NCI-H2029 treated with DMSO at 0.1 percent for 48 hours (cell line): ENCODE results near the gene SLC8B1.

Experiments
- DNase-seq: peaks from one replicate; lab custom pipeline; 2025; lab: John Stamatoyannopoulos, UW

The SLC8B1 gene

DNA sequence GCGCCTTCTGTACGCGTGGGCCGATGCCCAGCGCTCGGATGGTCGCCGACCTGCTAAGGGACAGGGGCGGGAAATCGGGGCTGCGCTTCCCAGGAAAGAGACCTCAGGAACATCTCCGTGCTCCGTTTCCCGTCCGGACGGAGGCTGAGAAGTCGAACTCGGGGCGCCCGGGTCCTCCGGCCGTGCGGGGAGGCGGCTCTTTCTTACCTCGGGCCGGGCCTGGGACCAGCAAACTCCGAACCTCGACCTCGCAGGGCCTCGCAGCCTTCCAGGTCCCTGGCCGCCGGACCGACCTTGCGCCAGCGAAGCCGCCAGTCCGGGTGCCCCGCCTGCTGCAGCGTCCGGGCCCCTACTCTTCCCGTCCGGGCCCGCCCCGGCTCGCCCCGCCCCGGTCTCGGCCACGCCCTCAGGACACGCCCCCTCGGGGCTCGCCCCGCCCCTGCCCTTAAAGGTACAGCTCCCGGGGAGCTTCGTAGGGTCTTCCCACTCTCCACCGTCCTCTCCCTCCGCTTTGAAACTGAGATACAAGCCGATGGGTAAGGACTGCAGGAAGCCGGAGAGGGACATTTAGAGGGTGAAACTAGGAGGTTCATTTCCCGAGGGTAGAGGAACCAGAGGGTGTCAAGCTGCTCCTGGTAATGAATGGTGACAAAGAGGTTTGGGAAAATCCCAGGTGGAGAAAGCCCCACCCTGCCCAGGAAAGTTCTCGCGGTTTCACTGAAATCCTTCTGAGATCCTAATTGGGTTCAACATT, at the start of gene SLC8B1:
SLC8B1 (minus strand) TSS at position 324 of the 754 bp plus-strand sequence. CDS start 2,231 bp downstream, outside the sequence.
- DNase-seq = peak; percentile 38

DNA sequence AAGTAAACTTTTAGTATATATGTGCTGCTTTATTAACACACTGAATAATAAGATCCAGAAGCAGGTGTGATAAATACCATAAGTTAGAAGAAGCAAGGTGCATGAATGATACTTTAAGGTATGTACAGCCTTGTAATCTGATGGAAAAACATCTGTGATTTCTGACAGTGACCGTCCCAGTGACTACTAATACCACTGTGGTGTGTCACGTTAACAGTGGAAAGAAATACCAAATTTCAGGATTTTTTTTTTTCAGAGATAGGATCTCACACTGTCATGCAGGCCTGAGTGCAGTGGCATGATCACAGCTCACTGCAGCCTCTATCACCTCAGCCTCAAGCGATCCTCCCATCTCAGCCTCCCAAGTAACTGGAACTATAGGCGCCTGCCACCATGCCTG, 47.3 kb upstream of the SLC8B1 start:
- DNase-seq = no peak

- no peak for DNase-seq
Observed at GRCh38 chr12:113381220-113381619, 46.3 kb upstream of the SLC8B1 start.

- no peak for DNase-seq
Observed at GRCh38 chr12:113378291-113378690, 43.4 kb upstream of the SLC8B1 start.

DNA sequence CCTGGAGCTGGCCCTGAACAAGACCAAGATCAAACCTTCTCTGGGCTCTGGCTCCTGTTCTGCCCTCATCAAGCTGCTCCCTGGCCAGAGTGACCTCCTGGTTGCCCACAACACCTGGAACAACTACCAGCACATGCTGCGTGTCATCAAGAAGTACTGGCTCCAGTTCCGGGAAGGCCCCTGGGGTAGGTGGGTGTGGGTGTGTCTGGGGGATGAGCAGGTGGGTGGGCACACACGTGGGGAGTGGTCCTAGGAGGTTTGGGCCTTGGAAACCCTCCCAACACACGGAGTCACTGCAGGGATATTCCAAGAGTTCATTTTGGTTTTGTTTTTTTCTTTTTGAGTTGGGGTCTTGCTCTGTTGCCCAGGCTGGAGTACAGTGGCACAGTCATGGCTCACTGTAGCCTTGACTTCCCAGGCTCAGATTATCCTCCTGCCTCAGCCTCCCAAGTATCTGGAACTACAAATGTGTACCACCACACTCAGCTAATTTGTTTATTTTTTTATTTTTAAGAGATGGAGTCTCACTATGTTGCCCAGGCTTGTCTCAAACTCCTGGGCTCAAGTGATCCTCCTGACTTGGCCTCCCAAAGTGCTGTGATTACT, 40.0 kb upstream of the SLC8B1 start:
- no peak for DNase-seq

GRCh38 chr12:113373969-113374368, 39.1 kb upstream of the SLC8B1 start:
- DNase-seq = no peak

DNA sequence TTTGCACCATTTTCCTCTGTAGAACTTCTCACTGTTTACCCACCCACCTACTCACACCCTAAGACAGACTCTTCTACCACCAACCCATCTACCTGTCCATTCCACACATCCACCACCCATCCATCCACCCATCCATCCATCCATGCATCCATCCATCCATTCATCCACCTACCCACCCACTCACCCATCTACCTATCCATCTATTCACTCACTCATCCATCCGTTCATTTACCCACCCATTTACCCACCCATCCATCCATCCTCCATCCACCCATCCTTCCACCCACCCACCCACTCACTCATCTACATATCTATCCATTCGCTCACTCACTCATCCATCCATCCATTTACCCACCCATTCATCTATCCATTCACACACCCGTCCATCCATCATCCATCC, 38.5 kb upstream of the SLC8B1 start:
- no peak for DNase-seq

DNA sequence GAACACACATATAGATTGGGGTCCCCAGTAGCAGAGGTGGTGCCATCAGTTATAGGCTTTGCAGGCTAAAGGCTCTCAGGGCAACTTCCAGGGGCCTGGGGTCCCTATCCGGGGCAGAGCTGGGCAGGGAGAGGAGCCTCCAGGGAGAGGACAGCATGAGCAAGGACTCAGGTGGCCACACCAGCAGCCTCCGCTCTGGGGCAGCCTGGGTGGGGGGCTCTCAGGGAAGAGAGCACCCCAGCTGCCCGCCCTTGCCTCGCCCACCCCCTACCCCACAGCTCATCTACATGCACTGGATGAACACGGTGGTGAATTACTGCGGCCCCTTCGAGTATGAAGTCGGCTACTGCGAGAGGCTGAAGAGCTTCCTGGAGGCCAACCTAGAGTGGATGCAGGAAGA, 37.5 kb upstream of the SLC8B1 start:
- DNase-seq = no peak

GRCh38 chr12:113371808-113372207, 36.9 kb upstream of the SLC8B1 start:
- DNase-seq = no peak

GRCh38 chr12:113370923-113371682, 36.2 kb upstream of the SLC8B1 start:
- DNase-seq = no peak

DNA sequence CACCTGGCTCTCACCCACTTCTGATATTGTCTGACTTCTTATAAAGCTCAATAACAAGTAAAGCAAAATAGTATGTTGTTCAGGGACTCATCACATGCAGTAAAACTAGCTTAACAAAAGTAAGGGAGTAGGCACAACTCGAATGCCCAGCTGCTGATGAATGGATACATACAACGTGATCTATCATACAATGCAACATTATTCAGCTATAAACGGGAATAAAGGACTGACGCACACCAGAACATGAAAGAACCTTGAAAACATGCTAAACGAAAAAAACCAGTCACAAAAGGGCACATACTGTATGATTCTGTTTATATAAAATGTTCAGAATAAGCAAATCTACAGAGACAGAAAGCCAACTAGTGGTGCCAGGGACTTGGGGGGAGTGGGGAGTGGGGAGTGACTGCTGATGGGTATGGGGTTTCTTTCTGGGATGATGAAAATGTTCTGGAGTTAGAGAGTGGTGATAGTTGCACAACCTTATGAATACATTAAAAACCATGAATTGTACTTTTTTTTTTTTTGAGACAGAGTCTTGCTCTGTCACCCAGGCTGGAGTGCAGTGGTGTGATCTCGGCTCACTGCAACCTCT, 34.6 kb upstream of the SLC8B1 start:
- no peak for DNase-seq

DNA sequence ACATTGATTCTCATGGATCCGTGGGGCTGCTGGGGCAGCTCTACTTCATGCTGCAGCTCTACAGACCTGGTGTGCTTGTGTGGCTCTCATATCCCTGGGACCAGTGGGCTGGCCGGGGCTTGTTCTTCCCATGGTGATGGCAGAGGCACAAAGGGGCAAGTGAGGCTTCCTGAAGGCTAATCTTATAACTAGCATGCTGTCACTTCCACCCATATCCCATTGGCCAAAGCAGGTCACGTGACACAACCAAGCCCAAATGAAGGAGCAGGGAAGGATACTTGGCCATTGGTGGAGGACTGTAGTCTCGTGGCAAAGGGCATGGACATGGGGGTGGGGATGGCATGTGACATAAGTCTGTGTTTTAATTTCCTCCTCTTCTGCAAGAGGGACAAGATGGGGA, 33.4 kb upstream of the SLC8B1 start:
- DNase-seq = no peak

- no peak for DNase-seq
Observed at GRCh38 chr12:113366827-113367226, 31.9 kb upstream of the SLC8B1 start.

DNA sequence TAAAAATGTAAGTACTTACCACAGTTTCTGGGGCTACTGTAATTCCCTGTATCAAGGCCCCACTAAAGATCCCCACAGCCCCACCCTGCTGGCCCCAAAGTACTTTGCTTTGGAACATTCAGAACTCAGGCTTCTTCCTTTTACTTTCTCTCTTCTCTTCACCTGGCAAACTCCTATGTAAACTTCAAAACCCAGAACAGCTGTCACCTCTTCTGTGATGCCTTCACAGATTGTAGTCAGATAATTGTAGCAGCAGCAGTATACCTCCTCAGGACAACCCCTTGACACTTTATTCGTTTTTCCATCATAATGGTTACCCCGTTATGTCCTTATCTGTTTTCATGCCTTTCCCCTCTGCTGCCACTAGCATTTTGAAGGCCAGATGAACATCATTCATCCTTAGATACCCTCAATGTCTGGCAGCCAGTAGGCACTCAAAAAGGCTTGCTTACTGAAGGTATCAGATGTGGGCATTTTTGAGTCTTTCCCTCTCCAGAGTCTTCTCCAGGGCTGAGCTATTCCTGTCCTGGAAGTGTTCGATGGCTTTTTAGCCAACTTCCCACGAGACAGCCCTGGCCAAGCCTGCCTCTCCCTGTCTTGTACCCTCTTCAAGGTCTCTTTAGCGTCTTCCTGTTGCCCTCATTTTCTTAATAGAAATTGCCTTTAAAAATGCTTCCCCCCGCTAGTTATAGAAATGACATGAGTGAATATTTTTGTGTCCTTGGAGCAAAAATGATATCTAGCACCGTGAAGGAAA, 30.9 kb upstream of the SLC8B1 start:
- no peak for DNase-seq

DNA sequence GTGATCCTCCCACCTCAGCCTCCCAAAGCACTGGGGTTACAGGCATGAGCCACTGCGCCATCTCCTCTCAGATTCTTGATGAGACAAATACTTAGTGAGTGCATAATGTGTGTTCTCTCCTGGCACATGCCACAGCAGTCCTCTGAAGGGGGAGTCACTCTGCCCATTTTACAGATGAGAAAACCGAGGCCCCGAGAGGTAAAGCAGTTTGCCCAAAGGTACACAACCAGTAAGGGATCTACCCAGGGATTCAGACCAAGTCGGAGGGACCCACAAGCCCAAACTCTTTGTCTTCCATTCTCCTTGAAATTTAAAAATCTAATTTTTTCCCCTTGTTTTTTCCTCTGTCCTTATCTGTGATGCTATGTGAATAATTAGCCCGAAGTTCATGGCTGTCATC, 29.8 kb upstream of the SLC8B1 start:
- no peak for DNase-seq

DNA sequence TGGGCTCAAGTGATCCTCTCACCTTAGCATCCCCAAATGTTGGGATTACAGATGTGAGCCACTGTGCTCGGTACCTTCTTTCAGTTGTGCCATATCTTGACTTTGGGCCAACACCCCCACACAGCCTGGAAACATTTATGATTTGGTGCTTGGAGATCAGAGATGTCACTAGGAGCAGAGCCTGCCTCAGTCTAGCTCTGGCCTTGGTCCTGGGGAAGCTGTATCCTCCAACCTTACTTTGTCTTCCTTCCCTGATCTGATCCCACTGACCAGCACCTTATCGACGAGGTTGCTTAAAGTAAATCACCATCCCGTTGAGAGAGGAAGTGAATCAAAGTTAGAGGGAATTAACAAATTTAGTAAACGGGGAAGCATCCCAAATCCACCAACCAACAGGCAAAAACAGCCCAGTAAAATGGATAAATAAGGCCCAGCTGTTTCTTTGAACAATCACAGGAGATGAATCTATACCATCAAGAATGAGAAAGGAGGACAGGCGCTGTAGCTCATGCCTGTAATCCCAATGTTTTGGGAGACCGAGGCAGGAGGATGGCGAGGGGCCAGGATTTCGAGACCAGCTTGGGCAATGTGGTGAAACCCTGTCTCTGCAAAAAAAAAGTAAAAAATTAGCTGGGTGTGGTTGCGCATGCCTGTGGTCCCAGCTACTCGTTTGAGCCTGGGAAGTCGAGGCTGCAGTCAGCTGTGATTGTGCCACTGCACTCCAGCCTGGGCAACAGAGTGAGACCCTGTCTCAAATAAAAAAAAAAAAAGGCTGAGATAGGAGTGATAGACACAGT, 26.9 kb upstream of the SLC8B1 start:
- no peak for DNase-seq

DNA sequence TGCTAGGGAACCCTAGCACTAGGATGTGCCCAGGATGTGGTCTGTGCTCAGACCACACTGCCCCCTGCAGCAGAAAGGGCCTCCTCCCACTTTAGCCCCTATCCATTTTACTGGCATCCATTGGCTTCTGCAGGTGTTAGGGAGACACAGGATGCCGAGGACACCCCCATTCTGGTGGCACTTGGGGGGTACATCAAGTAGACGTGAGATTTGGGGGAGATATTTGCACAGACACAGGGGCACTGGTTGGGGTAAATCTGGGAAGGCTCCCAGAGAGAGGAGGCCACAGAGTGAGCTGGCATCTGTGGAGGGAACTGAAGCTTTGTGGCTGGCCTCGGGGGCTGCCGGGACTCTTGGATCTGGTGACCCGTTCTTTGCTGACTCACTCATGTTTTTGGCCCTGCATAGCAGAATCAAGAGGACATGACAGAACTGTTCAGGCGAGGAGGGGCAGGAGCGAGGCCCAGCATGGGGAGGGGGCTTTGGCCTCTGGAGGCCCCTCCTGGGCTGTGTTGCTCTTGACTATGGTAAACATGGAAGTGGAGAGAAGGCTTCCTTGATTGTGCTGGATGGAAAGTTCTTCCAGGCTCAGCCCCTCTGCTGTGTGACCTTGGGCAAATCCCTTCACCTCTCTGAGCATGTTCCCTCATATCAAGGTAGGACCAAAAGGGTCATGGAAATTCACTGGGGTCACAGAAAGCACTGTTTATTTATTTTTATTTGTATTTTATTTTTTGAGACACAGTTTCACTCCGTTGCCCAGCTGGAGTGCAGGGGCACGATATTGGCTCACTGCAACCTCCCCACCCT, 25.2 kb upstream of the SLC8B1 start:
- DNase-seq = no peak

DNA sequence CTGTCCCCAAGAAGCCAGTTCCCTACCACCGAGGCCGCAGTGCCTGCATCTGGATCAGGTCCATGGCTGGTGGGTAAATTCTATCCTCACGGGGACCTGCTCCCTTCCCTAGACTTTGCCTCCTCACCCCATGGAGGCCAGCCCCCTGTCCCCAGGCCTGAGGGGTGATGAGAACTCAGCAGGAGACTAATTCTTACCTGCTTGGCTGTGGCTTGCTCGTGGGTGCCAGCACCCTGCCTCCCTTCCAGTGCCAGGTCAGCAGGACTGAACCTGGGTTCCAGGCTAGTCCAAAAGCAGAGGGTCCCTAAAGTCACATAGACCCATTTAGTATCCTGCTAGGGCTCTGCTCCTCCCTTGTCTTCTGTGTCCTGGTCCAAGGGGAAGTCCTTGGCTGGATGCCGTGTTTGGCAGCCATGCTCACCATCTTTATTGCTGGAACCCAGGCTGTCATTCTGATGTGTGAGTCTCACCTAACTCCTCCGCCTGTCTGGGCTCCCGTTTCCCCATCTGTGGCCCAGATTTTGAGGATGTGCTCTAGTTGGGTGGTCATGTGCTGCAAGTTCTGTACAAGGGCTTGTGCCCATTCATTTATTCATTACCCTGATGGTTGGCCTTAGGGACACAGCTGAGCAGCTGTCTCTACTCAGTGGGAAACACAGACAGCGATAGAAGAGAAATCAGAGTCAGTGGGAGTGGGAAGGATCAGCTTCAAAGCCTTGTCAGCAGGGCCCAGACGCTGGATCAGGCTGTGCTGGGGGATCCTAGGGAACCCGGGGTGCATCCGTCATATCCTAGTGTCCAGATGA, 24.4 kb upstream of the SLC8B1 start:
- DNase-seq = no peak

DNA sequence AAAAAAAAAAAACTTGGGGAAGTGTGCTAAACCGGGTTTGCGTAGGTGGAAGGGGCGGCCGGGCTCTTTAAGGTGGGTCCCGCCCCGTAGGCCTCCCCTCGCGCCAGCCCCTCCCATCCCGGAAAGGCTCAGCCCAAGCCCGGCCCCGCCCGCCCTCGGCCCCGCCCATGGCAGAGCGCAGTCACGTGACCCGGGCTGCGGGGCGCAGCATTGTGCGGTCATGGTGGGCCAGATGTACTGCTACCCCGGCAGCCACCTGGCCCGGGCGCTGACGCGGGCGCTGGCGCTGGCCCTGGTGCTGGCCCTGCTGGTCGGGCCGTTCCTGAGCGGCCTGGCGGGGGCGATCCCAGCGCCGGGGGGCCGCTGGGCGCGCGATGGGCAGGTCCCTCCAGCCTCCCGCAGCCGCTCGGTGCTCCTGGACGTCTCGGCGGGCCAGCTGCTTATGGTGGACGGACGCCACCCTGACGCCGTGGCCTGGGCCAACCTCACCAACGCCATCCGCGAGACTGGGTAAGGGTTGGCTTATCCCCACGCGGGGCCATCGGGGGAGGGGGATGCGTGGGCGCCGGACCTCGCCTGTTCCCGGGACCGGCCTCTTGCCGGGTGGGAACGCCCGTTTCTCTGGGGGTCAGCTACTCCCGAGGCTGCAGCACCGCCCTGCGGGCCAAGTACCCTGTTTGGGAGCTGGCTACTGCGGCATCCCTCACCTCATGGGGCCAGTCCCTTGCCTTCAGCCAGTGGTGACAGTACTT, 23.6 kb upstream of the SLC8B1 start, which contains the start of gene PLBD2:
PLBD2 (plus strand) TSS at position 207 of the 752 bp plus-strand sequence; CDS start at position 221, 14 bp downstream.
- DNase-seq = peak; percentile 51
